SK-N-MC (cell line): ENCODE data around the gene MTHFSD.

Source experiments
- DNase-seq: peaks from one replicate; pipeline ENCODE4 v3.0.0-alpha.2; 2011; ENCODE audit warnings: low read depth, low spot score
- H3K27ac ChIP-seq: fragments of 200-600 bp; sonication (generic); 2 replicates; pipeline ENCODE4 v1.5.1; 2016; ENCODE audit warnings: mixed run types
- H3K36me3 ChIP-seq: fragments of 200-600 bp; sonication (generic); 2 replicates; pipeline ENCODE4 v1.6.1; 2017; ENCODE audit warnings: antibody characterized with exemption, low read length, mixed read lengths; ENCODE audit not compliant: insufficient read depth
- H3K4me3 ChIP-seq: fragments of 200-600 bp; sonication (generic); 2 replicates; pipeline ENCODE4 v1.5.1; 2016
- H3K9ac ChIP-seq: fragments of 200-600 bp; sonication (generic); 2 replicates; pipeline ENCODE4 v1.8.0; 2017; ENCODE audit warnings: mixed run types, mixed read lengths; ENCODE audit not compliant: insufficient read length
- H3K9me3 ChIP-seq: fragments of 200-600 bp; sonication (generic); 2 replicates; pipeline ENCODE4 v1.6.1; 2017; ENCODE audit warnings: low read depth, mild to moderate bottlenecking, antibody characterized with exemption, low read length, moderate library complexity, mixed read lengths
- EZH2 ChIP-seq: fragments of 200-600 bp; sonication (generic); IDR thresholded peaks from one replicate; pipeline ENCODE4 v1.6.1; 2017; ENCODE audit warnings: antibody characterized with exemption
- FOXP2 ChIP-seq: optimal IDR thresholded peaks from 2 replicates; pipeline ENCODE3; 2011; ENCODE audit warnings: mild to moderate bottlenecking, moderate library complexity; ENCODE audit not compliant: insufficient read depth; ENCODE audit errors: extremely low read length, control extremely low read depth
- POLR2AphosphoS5 ChIP-seq: IDR thresholded peaks from 2 replicates; pipeline ENCODE4 v1.6.1; 2012; ENCODE audit warnings: mild to moderate bottlenecking, low read depth, low read length, borderline replicate concordance

Gene MTHFSD

GRCh38 chr16:86540894-86541293 is 14.1 kb downstream of the MTHFSD start:
- no peaks in the 10 kb centered on the region for H3K9me3 ChIP-seq
- no peak for DNase-seq
- no peak overlapping the region for H3K4me3 ChIP-seq
- no peak overlapping the region for H3K27ac ChIP-seq
- H3K36me3 ChIP-seq: no peaks in the 10 kb centered on the region; the same call in 1 of the 2 replicates
- TF ChIP-seq POLR2AphosphoS5 (no peak), EZH2 (no peak), FOXP2 (no peak)
- no peak overlapping the region for H3K9ac ChIP-seq

DNA sequence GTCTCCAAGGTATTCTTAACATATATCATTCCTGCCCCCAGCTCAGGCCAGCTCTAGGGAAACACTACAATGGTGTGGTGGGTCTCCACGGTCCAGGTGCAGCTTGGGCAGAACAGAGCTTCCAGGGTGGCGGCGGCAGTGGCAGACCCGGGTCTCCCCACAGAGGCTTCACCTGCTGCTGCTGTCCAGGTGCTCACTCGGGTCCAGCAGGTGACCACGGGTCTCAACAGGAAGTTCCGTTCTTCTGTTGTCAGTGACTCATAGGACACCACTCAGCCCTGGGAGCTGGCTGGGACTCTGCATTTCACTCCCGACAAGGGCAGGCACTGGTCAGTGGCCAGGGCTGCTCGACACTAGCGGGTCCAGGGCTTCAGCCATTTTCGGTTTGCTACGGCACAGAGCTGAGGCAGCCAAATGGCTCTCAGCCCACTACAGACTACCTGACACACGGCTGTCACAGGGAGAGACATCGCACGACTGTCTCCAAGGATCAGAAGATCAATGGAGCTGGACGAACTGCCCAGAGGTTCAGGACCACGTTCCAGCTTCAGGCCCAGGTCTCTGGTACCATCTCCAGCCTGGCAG is 16.7 kb downstream of the MTHFSD start:
- no peak for DNase-seq
- no peak overlapping the region for H3K27ac ChIP-seq
- TF ChIP-seq POLR2AphosphoS5: no peak
- TF ChIP-seq EZH2: no peak
- no peak for TF ChIP-seq FOXP2
- H3K36me3 ChIP-seq: no peaks in the 10 kb centered on the region; the same call in 1 of the 2 replicates
- H3K9ac ChIP-seq: no peak overlapping the region
- H3K9me3 ChIP-seq: no peaks in the 10 kb centered on the region
- no peak overlapping the region for H3K4me3 ChIP-seq

GRCh38 chr16:86537486-86537885 is 17.5 kb downstream of the MTHFSD start:
- Histone ChIP-seq H3K9me3 (no peaks in the 10 kb centered on the region), H3K27ac (no peak overlapping the region), H3K4me3 (no peak overlapping the region), H3K9ac (no peak overlapping the region), H3K36me3 (no peaks in the 10 kb centered on the region; the same call in 1 of the 2 replicates)
- no peak for DNase-seq
- TF ChIP-seq FOXP2 (no peak), EZH2 (no peak), POLR2AphosphoS5 (no peak)

- Histone ChIP-seq H3K36me3 (no peaks in the 10 kb centered on the region), H3K9me3 (no peaks in the 10 kb centered on the region), H3K4me3 (no peak overlapping the region), H3K9ac (no peak overlapping the region), H3K27ac (no peak overlapping the region)
- no peak for DNase-seq
- TF ChIP-seq POLR2AphosphoS5 (no peak), FOXP2 (no peak), EZH2 (no peak)
These were observed 18.4 kb downstream of the MTHFSD start for GRCh38 chr16:86536621-86537020.

GRCh38 chr16:86534779-86535615 is 20.0 kb downstream of the MTHFSD start:
- Histone ChIP-seq H3K9ac (no peak overlapping the region), H3K4me3 (no peak overlapping the region), H3K27ac (no peak overlapping the region), H3K36me3 (no peaks in the 10 kb centered on the region), H3K9me3 (no peaks in the 10 kb centered on the region)
- no peak for TF ChIP-seq POLR2AphosphoS5
- no peak for DNase-seq

- H3K27ac ChIP-seq: no peak overlapping the region
- no peaks in the 10 kb centered on the region for H3K9me3 ChIP-seq
- TF ChIP-seq POLR2AphosphoS5 (no peak), EZH2 (no peak), FOXP2 (no peak)
- no peaks in the 10 kb centered on the region for H3K36me3 ChIP-seq
- no peak overlapping the region for H3K9ac ChIP-seq
- no peak overlapping the region for H3K4me3 ChIP-seq
- DNase-seq: no peak
These were observed 21.2 kb downstream of the MTHFSD start for GRCh38 chr16:86533767-86534351.

- DNase-seq: no peak
- Histone ChIP-seq H3K9ac (no peak overlapping the region), H3K27ac (no peak overlapping the region), H3K36me3 (no peaks in the 10 kb centered on the region), H3K9me3 (no peaks in the 10 kb centered on the region), H3K4me3 (no peak overlapping the region)
- no peak for TF ChIP-seq EZH2
- no peak for TF ChIP-seq POLR2AphosphoS5
- TF ChIP-seq FOXP2: no peak
These were observed 22.0 kb downstream of the MTHFSD start for GRCh38 chr16:86533076-86533475.

DNA sequence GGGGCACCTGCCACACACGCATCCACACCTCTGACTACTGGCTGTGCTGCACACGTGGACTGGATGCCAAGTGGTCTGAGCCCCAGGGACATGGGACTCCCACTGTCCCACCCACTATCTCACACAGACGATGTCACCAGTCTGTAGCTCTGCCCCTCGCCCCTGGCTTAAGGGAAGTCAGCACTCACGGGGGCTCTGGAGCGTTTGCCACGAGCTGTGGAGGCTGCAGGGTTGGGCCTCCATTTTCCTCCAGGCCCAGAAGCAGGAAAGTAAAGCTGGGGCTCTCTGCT is 22.6 kb downstream of the MTHFSD start:
- no peak overlapping the region for H3K4me3 ChIP-seq
- H3K9ac ChIP-seq: no peak overlapping the region
- no peaks in the 10 kb centered on the region for H3K36me3 ChIP-seq
- no peaks in the 10 kb centered on the region for H3K9me3 ChIP-seq
- H3K27ac ChIP-seq: no peak overlapping the region
- no peak for DNase-seq
- TF ChIP-seq FOXP2 (no peak), EZH2 (no peak), POLR2AphosphoS5 (no peak)
